GM13976 (cell line): ENCODE data around the gene C16orf90.
"Not testable (repeated sequence)": the region's sequence is repeated elsewhere in the genome, so short reads cannot be mapped to it uniquely, and the experiment has no call there.

Experiments used
- DNase-seq: peaks from one replicate; pipeline ENCODE4 v3.0.0; 2012; ENCODE audit warnings: low spot score
- in situ Hi-C: fragments of 300-500 bp; cut with MboI; formaldehyde crosslinking; loops from one replicate; pipeline ENCODE4 v1.12.0; 2022; ENCODE audit warnings: low sequenced_read_pairs, mixed read lengths, inconsistent platforms; ENCODE audit not compliant: unreplicated experiment
- TF ChIP-seq, protein P1 (sequence below): IDR thresholded peaks from 2 replicates; pipeline ENCODE4 v1.5.1; 2012; ENCODE audit warnings: borderline replicate concordance, mild to moderate bottlenecking; ENCODE audit not compliant: insufficient read depth; ENCODE audit errors: extremely low read depth, missing control alignments, control extremely low read depth

Gene C16orf90

DNA sequence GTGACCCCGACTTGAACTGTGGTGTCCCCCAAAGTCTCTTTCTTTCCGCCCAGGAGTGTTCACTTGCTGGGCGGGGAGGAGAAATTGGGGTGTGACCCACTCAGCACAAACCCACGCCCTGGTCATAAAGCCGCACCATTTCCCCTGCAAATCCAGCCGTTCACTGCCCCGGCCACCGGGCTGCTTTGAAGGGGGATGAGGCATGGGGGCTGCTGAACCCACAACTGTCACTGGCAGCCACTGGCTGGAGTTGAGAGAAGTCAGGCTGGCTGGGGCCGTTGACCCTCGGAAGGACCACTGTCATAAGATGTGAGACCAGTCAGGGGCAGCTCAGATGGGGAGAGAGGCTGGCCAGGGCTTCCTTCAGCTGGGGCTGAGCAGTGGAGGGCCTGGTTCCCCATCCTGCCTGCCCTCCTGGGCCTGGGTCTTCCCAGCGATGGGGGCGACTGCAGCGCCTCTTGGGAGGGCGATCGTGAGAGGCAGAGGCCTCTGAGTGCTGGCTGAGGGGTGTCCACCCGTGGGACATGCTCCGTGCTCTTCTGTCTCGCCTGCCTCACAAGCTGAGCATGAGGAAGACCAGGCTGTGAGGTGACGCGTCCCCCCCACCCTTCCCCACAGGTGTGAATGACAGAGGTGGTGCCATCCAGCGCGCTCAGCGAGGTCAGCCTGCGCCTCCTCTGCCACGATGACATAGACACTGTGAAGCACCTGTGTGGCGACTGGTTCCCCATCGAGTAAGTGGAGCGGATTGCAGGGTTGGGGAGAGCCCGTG, 19.5 kb downstream of the C16orf90 start:
- DNase-seq = no peak
- TF ChIP-seq, protein P1, sequence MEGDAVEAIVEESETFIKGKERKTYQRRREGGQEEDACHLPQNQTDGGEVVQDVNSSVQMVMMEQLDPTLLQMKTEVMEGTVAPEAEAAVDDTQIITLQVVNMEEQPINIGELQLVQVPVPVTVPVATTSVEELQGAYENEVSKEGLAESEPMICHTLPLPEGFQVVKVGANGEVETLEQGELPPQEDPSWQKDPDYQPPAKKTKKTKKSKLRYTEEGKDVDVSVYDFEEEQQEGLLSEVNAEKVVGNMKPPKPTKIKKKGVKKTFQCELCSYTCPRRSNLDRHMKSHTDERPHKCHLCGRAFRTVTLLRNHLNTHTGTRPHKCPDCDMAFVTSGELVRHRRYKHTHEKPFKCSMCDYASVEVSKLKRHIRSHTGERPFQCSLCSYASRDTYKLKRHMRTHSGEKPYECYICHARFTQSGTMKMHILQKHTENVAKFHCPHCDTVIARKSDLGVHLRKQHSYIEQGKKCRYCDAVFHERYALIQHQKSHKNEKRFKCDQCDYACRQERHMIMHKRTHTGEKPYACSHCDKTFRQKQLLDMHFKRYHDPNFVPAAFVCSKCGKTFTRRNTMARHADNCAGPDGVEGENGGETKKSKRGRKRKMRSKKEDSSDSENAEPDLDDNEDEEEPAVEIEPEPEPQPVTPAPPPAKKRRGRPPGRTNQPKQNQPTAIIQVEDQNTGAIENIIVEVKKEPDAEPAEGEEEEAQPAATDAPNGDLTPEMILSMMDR = no peak
- in situ Hi-C loops = no loop called here

DNA sequence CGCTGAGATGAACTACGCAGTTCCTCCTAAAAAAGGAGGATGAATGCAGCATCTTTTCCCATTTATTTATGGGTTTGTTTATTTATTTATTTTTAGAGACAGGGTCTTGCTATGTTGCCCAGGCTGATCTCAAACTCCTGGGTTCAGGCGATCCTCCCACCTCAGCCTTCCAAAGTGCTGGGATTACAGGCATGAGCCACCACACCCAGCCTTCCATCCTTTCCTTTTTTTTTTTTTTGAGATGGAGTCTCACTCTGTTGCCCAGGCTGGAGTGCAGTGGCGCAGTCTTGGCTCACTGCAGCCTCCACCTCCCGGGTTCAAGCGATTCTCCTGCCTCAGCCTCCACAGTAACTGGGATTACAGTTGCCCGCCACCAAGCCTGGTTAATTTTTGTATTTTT, 20.4 kb downstream of the C16orf90 start:
- DNase-seq, in situ Hi-C loops: not testable (repeated sequence)

DNA sequence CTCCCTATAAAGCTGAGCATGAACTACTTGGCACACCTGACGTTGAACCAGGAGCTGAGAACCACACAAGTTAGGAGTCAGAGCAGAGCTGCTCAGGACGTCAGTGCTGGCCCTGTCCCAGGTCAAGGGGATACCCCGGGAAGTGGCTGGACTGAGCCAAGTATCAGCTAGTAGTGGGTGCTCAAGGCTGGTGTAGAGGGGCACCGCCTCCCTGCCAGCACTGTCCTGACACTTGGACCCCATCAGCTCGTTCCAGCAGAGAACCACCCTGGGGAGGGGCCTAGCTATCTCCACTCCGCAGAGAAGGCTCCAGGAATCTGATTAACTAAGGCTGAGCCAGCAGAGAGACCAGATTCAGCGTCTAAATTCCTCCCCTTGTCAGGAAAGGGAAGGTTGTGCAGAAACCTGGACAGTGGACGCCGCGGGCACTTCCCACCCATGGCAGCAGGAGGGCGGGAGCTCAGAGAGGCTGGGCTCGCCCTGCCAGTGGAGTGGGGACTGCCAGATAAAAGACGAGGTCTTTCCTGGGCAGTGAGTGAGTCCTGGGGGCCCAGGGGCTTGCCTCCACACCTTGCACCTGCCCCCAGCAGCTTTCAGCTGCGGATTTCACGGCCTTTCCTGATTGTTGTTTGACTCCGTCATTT, 21.0 kb downstream of the C16orf90 start:
- TF ChIP-seq, protein P1 = no peak
- DNase-seq = no peak
- in situ Hi-C loops = no loop called here

DNA sequence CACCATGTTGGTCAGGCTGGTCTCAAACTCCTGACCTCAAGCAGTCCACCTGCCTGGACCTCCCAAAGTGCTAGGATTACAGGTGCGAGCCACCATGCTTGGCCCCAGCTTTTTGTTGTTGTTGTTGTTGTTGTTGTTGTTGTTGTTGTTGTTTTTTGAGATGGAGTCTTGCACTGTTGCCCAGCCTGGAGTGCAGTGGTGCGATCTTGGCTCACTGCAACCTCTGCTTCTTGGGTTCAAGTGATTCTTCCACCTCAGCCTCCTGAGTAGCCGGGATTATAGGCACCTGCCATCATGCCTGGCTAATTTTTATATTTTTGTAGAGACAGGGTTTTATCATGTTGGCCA, 21.7 kb downstream of the C16orf90 start:
- in situ Hi-C loops, DNase-seq: not testable (repeated sequence)

DNA sequence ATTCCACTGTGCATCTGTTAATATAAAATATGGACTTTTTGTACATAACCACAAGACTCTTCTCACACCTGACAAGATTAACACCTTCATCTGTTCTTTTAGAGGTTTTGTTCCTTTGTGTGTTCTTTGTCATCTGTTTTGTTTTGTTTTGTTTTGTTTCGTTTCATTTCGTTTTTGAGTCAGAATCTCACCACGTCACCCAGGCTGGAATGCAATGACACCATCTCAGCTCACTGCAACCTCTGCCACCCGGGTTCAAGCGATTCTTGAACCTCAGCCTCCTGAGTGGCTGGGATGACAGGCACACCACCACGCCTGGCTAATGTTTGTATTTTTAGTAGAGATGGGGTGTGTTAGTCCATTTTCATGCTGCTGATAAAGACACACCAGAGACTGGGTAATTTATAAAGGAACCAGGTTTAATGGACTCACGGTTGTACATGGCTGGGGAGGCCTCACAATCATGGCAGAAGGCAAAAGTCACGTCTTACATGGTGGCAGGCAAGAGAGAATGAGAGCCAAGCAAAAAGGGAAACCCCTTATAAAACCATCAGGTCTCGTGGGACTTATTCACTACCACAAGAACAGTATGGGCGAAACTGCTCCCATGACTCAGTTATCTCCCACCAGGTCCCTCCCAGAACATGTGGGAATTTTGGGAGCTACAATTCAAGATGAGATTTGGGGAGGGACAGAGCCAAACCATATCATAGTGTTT, 22.3 kb downstream of the C16orf90 start:
- DNase-seq = no peak
- TF ChIP-seq, protein P1 = no peak
- in situ Hi-C loops = no loop called here

DNA sequence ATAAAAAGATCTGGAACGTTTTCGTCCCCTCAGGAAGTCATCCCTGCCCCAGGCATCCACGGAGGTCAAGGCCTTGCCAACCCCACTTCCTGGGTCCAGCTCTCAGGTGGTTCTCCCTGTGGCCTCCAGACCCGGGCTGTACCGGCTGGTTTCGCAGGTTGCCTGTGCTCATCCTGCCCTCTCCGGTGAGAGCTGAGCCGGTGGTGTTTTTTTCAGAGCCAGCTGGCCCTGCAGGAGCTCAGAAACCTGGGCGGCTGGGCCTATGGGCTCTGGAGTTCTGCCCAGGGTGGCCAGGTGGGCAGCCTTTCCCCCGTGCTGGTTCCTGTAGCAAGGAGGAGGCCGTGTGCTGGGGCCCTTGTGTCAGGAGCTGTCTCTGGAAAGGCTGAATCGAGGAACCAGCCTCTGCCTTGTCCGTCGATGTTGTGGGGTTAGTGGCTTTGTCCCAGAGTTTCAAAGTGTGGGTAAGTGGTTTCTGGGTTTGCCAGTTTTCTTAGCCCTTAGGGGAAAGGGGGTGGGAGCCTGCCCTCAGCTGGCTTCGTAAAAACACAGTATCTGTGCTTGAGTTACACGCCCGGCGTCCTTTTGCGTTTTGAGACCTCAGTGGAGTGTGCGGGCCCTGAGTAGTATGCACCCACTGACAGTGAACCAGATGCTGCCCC, 23.6 kb downstream of the C16orf90 start:
- TF ChIP-seq, protein P1 = no peak
- in situ Hi-C loops = no loop called here
- no peak for DNase-seq

DNA sequence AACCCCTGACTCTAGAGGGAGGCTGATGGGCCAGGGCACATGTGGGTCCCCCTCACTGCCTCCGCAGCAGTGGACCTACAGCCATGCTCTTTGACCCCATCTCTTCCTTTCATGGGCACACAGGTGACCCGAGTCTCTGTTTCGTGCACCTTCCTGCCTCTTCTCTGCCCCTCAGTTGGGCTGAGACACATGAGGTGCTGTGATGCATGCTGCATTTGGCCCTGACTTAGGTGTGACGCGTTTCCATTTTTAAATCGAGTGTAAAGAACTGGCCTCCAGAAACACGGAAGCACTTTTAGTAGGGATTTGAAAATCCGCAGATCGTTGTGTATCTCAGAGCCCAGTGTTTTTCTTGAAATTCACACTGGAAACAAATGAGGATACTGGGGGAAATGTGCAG, 24.6 kb downstream of the C16orf90 start:
- in situ Hi-C loops = no loop called here
- DNase-seq = no peak
- TF ChIP-seq, protein P1 = no peak
